ENCODE data around the gene SLC39A10. TPM values are rescaled to one million over a fixed set of nuclear protein-coding genes. Genes with fewer than 3 reads are reported as not detected.

The SLC39A10 gene
- total RNA-seq, 1 donor from 2014 or later: 24.0 TPM

DNA sequence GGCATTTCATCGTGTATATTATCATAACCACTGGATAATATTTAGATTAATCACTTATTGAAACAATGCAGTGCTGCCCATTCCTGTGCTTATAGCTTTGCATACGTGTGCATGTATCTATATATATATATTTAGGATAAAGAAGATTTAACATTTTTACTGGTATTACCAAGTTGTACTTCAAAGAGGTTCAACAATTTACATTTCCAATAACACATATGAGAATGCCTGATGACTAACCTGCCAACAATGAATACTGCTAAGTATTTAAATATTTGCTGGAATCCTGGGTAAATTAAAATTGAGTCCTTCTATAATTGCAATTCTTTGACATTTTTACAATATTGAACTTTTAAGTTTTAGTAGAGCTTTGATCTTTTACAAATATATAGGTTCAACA is 111.4 kb downstream of the SLC39A10 start:
- Mint-ChIP-seq H3K4me1 (ENCODE audit: low read depth) (no peaks in the 10 kb centered on the region), H3K27ac (ENCODE audit: unreplicated experiment) (no peak overlapping the region), H3K9me3 (ENCODE audit: low read depth) (peaks cover 20% of the 10 kb centered on the region), H3K4me3 (ENCODE audit: unreplicated experiment) (no peak overlapping the region), H3K36me3 (ENCODE audit: low read depth) (peaks cover 13% of the 10 kb centered on the region), H3K27me3 (ENCODE audit: low read depth) (peaks cover 2% of the 10 kb centered on the region)
- TF ChIP-seq, protein P1, sequence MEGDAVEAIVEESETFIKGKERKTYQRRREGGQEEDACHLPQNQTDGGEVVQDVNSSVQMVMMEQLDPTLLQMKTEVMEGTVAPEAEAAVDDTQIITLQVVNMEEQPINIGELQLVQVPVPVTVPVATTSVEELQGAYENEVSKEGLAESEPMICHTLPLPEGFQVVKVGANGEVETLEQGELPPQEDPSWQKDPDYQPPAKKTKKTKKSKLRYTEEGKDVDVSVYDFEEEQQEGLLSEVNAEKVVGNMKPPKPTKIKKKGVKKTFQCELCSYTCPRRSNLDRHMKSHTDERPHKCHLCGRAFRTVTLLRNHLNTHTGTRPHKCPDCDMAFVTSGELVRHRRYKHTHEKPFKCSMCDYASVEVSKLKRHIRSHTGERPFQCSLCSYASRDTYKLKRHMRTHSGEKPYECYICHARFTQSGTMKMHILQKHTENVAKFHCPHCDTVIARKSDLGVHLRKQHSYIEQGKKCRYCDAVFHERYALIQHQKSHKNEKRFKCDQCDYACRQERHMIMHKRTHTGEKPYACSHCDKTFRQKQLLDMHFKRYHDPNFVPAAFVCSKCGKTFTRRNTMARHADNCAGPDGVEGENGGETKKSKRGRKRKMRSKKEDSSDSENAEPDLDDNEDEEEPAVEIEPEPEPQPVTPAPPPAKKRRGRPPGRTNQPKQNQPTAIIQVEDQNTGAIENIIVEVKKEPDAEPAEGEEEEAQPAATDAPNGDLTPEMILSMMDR (IDR thresholded peaks at IDR 0.05): no peak
- DNase-seq (ENCODE audit: low spot score): no peak

DNA sequence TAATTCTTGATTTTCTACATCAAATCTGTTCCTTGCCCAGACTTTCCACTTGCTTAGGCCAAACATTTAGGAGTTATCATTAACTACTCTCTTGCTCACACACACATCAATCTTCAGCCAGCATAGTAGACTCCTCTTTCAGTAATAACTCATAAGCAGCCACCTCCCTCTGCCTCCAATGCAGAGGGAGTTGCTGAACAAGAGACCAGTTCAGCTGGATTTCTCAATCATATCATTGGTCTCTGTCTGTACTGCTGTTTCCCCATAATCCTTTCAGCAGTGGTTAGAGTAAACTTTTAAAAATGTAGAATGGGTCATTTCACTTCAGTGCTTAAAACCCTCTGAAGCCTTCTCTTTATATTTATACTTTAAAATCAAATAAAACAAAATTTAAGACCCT is 112.9 kb downstream of the SLC39A10 start:
- Mint-ChIP-seq H3K4me3 (ENCODE audit: unreplicated experiment) (no peak overlapping the region), H3K36me3 (ENCODE audit: low read depth) (peaks cover 5% of the 10 kb centered on the region), H3K27ac (ENCODE audit: unreplicated experiment) (no peak overlapping the region), H3K4me1 (ENCODE audit: low read depth) (no peaks in the 10 kb centered on the region), H3K9me3 (ENCODE audit: low read depth) (peaks cover 9% of the 10 kb centered on the region), H3K27me3 (ENCODE audit: low read depth) (peaks cover 6% of the 10 kb centered on the region)
- TF ChIP-seq, protein P1 (IDR thresholded peaks at IDR 0.05): no peak
- DNase-seq (ENCODE audit: low spot score): no peak

DNA sequence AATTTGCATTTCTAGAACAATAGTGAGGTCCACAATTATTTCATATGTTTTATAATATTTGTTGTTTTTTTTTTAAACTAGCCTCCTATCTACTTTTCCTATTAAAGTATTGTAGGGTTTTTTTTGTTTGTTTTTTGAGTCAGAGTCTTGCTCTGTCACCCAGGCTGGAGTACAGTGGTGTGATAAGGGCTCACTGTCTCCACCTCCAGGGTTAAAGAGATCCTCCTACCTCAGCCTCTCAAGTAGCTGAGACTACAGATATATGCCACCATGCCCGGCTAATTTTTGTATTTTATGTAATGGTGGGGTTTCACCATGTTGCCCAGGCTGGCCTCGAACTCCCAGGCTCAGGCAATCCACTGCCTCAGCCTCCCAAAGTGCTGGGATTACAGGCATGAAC is 122.5 kb downstream of the SLC39A10 start:
- TF ChIP-seq, protein P1 (IDR thresholded peaks at IDR 0.05): no peak
- Mint-ChIP-seq H3K4me3 (ENCODE audit: unreplicated experiment) (no peak overlapping the region), H3K36me3 (ENCODE audit: low read depth) (no peaks in the 10 kb centered on the region), H3K9me3 (ENCODE audit: low read depth) (no peaks in the 10 kb centered on the region), H3K27ac (ENCODE audit: unreplicated experiment) (no peak overlapping the region), H3K4me1 (ENCODE audit: low read depth) (no peaks in the 10 kb centered on the region), H3K27me3 (ENCODE audit: low read depth) (peaks cover 8% of the 10 kb centered on the region)
- DNase-seq (ENCODE audit: low spot score): no peak

DNA sequence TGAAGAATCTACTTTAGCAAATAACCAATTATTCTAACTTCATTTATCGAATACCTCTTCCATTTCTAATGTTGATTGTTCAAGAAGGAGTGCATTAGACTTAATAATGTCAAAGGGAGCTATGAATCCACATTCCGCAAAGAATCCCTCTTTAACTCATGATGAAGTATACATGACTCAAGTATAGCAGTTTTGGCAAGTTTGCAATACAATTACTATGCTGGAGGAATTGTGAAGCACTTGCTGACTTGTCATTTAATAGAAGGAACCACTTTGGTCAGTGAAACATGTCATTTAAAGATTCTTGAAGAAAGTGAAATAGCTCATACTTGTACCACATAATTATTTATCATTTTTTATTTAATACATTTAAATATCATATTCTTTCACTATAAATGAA is 125.1 kb downstream of the SLC39A10 start:
- no peak for DNase-seq (ENCODE audit: low spot score)
- H3K9me3 Mint-ChIP-seq (ENCODE audit: low read depth): no peaks in the 10 kb centered on the region
- H3K27me3 Mint-ChIP-seq (ENCODE audit: low read depth): peaks cover 8% of the 10 kb centered on the region
- H3K4me1 Mint-ChIP-seq (ENCODE audit: low read depth): no peaks in the 10 kb centered on the region
- H3K36me3 Mint-ChIP-seq (ENCODE audit: low read depth): no peaks in the 10 kb centered on the region
- no peak overlapping the region for H3K27ac Mint-ChIP-seq (ENCODE audit: unreplicated experiment)
- no peak overlapping the region for H3K4me3 Mint-ChIP-seq (ENCODE audit: unreplicated experiment)
- TF ChIP-seq, protein P1 (IDR thresholded peaks at IDR 0.05): no peak
